ENCODE data around the gene CAMTA1.

The CAMTA1 gene

DNA sequence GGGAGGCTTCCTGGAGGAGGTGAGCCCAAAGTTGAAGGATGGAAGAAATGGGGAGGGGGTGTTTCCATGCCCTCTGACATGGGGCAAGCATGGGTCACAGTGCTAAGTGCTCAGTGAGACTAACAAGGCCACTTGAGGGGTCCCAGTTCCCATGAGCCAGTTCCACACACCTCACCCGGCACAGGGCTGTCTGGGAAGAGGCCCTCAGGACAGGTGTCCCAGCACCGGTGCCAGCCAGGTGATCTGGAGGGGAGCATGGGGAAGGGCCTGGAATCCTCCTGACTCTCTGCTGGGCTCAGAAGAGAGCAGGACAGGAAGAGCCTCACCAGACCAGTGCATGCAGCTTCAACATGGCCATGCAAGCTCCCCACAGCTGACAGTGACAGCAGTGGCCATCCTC is 691.1 kb downstream of the CAMTA1 start:
- DNase-seq = no peak

DNA sequence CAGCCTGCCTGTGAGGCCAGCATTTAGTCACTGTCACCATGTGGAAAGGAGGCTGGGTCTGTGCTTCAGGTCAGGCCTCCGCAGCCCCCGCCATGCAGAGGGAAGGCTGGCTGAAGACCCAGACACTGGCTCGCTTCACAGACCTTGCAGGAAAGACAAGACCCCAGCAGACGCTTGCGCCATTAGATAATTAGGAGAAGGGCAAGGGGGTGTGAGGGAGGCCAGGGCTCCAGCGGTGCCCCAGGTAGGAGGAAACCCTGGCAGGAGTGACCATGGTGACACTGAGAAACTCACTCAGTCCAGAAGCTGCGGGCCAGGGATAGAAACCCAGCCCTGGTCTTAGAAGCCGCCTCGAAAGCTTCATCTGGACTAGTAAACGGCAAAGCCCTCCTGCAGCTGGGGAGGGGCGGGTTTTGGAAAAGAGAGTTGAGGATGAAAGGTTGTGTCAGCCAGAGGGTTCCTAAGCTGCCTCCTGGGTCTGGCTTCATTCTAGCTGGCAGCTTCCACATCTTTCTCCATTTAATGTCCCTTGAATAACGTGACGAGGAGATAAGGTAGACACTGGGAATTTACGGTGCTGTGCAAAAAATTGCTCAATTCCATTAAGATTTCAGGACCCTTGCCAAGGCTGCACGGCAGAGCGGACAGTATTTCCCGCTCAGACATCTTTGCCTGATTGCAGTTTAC is 691.8 kb downstream of the CAMTA1 start:
- DNase-seq = no peak

- DNase-seq = no peak
These were observed 692.3 kb downstream of the CAMTA1 start for GRCh38 chr1:7477593-7477992.

DNA sequence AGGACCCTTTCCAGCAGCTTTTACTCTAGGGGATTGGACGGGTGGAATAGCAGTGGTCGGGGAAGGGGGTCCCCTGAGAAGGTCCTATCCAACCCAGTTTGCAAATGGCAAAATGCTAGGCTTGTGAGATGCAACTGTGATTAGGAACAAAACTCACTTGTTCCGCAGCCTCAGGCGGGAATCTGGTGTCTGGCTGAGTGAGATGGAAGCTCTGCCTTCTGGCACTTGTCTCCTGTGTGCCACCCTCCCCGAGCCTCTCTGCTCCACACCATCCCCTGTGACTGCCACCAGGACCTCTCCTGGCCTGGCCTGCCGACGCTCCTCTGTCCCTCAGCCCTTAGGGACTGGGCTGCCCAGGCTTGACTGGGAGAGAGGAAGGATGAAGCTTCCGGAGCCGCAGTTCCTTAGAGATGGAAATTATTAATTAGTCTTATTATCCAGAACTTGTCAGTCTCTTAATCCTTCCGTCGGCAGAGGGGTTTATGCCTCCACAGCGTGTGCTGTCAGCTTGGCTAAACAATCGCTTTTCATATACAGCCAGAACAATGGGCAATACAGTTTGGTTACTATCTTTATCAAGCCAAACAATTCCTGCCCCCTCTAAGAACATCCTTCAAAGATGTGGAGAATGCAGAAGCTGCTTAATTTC is 693.0 kb downstream of the CAMTA1 start:
- no peak for DNase-seq

GRCh38 chr1:7478809-7479499 is 693.7 kb downstream of the CAMTA1 start:
- no peak for DNase-seq

- no peak for DNase-seq
These were observed 694.3 kb downstream of the CAMTA1 start for GRCh38 chr1:7479571-7479970.

DNA sequence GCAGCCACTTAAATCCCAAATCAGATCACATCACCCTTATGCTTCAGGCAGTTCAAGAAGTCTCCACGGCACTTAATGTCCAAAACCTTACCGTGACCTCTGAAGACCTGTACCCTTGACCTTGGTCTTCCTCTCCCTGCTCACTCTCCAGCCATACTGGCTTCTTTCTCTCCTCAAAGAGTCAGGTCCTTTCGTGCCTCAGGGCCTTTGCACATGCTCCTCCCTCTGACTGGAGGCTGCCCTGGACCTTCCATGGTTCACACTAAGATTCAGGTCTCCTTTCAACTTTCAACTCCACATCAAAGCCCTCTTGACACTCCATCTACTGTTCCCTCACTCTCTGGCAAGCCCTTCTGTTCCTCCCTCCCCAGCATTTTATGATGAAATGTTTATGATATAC is 695.9 kb downstream of the CAMTA1 start:
- no peak for DNase-seq

DNA sequence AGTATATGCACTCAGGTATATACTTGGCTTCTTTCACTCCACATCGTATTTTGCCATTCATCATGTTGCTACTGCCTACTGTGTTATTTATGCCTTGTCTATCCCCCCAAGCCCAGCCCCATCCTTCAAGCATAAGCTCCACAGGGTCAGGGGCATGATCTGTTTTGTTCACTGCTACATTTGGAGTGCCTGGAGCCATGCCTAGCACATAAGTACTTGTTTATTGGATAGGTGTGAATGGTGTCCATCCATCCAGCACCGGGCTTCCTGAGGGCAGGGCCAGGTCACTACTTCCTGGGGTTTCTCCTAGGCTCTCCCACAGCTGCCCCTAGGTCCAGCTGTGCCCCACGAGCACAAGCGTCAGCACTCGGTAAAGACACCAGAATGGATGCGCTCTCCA is 696.8 kb downstream of the CAMTA1 start:
- no peak for DNase-seq

DNA sequence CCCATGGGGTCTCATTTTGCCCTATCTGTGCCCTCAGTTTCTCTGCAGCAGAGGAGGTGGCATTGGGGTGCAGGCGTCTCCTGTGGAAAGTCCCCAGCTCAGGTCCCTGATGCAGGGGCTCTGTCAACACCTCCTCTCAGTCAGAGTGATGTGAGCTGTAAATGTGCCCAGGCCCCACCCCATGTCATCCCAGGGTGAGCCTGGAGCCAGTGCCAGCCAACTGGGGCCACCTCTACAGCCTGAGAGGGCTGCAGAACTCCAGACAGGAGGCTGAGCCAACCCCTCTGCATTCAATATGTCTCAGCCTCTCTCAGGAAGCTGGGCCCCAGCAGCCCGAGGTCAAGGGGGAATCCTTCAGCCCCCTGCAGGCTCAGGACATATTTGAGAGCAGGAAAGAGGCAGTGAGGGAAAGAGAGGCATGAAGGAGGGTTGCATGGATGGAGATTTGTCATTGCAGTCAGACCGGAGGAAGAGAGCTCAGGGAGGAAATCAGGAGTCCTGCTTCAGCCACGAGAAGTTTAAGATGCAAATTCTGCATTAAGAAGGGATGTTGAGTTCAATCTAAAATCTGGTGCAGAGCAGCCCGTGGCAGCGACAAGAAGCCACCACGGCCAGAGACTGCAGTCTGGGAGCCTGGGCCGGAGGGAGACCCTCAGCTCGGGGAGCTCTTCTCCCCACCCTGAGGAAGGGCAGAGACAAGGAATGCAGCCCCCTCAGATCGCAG is 697.7 kb downstream of the CAMTA1 start:
- no peak for DNase-seq

DNA sequence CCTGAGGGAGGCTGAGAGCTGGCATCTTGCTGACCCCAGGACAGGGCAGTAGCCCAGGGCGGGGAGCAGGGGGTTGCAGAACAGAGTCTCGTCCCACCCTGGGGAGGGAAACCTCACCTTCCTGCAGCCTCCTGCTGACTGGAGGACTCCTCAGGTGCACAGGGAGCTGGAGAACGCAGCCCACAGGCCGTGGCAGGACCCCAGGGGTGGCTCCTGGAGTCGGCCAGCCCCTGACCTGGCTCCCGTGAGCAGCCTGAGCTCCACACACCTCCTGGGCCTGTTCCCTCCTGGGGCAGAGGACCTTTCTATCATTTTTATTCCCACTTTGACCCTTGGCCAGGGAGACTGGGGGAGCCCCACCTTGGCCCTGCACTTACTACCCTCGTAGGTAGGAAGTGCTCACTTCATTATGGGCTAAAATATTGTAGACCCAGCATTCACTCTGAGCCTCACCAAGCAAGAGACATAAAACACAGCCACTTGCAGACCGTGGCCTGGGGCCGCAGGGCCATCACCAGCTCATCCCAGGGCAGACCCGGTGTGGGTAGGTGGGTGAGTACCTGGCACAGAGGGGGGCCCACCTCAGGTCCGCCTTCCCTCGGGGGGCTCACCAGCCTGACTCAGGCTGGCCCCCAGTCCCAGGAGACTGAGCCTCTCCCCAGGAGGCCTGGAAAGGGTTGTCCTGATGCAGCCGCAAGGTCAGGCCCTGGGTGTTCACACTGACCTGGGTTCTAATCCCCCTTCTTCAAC is 698.6 kb downstream of the CAMTA1 start:
- no peak for DNase-seq

DNA sequence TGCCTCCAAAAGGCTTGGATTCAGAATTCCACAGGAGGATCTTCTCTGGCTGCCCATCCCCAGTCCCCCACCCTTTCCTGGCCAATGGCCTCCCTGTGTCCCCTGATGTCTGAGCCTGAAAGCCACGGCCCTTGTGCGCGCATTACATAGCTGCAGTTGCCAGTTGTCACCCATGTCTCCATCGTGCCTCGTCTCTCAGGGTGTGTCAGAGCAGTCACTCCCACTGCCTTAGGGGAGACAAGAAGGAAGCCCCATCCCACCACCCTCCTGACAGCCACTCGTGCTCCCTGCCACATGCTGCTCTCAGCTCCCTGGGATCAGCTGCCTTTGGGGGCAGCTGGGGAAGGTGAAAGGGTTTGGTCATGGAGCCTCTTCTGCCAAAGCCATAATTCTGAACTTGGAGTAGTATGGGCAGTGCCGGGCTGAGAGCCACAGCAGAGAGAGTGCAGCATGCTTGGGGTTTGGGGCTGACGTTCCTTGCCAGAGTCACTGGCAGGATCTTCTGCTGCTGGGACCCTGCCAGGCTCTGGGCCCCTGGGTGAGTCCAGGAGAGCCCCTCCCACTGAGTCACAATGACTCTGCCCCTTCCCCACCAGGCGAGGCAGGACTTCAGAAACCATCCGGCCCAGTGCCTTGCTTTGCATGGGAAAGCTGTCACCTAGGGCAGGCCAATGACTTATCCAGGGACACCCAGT is 700.0 kb downstream of the CAMTA1 start:
- DNase-seq = no peak

DNA sequence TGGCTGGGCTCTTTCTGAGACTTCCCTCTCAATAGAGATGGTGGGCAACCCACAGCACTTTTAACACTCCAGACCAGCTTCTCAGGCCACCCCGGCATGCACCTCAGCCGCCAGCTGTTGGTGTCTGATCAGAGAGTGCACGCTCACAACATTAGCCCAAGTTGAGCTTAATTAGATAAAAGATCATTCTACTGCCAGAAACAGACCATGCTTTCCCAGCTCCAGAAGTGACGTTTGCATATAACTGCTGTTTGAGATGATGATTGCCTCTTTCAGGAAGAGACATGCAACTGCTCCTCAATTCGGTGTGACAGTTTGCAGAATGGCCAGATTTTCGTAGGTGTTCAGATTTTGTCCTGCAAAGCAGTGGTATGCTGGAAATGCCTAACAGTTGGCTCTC is 700.6 kb downstream of the CAMTA1 start:
- no peak for DNase-seq

GRCh38 chr1:7487766-7488474 is 702.7 kb downstream of the CAMTA1 start:
- DNase-seq = no peak

GRCh38 chr1:7488475-7488842 is 703.2 kb downstream of the CAMTA1 start:
- no peak for DNase-seq

- no peak for DNase-seq
These were observed 704.3 kb downstream of the CAMTA1 start for GRCh38 chr1:7489586-7489985.

GRCh38 chr1:7490576-7490975 is 705.3 kb downstream of the CAMTA1 start:
- no peak for DNase-seq

DNA sequence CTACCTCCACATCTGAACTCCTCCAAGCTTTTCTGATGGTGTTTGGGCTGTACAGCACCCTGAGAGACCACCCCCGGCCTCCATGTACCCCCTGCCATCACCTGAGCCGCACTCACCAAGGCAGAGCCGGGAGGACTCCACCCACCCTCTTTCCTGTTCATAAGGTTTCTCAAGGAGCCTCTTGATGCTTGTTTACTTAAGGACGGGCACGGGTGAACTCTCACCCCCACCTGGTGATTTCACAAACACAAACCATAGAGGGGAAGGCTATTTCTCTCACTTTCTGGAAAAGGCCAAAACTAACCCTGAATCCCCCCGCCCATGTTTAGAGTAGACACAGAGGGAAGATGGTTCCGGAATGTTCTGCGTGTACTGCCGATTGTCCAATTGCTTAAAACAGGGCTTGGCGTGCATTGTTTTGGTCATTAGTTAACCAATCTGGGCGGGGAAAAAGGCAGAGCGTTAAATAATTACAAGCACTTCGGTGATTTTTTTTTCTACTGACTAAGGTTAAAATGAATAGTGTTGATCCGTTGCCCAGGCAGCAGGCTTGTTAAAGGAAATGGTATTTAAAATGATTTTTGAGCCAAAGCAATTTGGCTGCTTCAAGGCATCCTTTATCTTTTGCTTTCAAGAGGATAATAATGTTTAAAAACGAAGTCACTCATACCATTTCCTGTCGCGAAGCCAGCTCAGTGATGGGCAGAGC is 706.0 kb downstream of the CAMTA1 start:
- DNase-seq = no peak

DNA sequence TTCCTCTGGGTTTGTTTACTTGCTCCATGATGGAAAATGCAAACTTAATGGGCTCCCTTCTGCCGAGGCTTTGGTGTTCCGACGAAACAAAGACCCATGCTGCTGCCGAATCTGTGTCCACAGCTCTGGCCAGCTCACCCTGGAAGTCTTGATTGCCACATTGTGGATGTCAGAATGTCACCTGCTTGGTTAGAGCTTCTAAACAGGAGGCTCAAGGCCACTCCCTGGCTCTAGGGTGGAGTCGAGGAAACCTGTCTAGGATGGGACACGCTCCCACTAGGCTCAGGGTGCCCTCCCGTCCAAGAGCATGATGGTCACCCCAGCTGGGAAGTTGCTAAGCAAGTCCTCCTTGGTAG is 706.5 kb downstream of the CAMTA1 start:
- DNase-seq = no peak

DNA sequence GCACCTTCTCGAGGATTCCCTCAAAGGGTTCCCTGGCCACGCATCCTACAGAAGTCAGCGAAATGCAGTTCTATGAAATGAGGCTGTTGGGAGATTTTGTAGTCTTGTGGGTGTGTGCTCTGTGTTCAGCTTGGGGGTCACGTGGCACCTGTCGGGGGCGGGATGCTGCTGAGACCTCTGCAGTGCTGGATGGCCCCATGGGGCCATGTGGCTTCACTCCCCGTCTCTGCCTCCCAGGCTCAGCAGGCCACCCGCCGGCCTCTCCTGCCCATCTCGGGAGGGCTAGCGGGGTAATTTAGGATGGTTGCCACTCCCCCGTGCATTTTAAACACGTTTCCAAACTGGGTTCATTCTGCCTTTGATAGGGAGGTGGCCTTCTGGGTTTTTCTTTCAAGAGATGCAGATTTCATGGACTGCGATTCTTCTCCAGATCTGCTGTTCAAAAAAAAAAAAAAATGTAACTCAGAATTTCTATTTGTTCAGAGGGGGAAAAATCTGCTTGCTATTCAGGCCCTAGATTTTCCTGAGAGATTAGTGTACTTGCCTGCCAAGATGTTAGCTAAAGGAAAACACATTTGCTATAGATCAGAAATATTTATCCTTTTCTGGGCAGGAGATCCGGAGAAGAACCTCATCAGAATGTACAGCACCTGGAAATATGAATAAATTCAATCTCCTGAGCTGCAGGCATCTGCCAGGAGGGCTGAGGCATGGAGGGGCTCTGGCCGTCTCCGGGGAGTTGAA is 708.6 kb downstream of the CAMTA1 start:
- DNase-seq = no peak

DNA sequence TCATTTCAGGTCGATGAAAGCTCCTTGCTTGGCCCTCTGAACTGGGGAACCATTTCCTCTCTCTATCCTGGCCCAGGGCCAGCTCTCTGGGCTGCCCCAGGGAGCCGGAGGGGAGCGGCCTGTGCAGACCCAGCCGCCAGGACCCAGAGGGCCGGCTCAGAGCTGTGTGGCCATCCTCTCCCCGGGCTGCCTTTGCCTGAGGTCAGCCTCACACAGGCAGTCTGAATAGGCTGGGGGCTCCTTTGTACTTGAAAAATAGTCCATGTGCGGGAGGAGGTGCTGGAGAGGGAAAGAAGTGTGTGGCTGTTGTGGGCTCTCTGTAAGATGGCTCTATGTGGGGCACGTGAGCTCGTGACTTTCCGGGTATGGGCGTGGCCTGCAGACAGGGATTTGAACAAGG is 710.7 kb downstream of the CAMTA1 start:
- no peak for DNase-seq

All from effector CD4-positive, alpha-beta T cell (primary cell).